GM21723 (cell line): ENCODE results near the gene PGLYRP3.

Experiments used
- ATAC-seq: cut with Tn5 transposase; IDR thresholded peaks from one replicate; pipeline ENCODE4 v1.9.1; 2021; ENCODE audit warnings: mild to moderate bottlenecking, moderate library complexity; ENCODE audit not compliant: unreplicated experiment

PGLYRP3 gene, protein sequence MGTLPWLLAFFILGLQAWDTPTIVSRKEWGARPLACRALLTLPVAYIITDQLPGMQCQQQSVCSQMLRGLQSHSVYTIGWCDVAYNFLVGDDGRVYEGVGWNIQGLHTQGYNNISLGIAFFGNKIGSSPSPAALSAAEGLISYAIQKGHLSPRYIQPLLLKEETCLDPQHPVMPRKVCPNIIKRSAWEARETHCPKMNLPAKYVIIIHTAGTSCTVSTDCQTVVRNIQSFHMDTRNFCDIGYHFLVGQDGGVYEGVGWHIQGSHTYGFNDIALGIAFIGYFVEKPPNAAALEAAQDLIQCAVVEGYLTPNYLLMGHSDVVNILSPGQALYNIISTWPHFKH

DNA sequence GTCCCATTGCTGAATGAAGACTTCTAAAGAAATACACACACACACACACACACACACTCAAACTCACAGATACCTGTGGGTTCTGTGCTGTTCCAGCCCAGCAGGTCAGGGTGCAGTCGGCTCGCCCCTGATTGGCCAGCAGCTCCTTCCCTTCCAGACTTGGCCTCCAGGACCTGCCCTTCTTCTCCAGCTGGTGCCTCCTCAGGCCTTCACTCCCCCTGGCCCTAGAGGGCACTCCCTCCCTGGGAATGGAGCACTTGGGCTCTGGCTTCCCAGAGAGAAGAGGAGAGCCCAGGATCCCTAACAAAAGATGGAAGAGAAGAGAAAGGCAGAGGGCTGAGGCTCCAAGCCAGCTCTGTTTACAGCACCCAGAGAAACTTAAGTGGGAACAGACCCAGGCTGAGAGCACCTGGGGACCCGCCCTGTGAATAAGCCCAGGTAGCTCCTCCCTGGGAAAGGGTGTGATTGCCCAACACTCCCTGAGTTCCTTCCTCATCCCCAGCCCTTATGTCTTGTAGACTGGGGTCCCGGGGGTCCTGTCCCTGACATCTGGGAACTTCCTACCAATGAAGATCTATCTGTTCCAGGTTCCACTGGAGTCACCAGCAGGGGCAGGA, at the start of gene PGLYRP3:
Gene PGLYRP3, minus strand, starts transcription at position 383 of the 617 bp plus-strand sequence. CDS start 2,287 bp downstream, outside the sequence.
- no peak for ATAC-seq

DNA sequence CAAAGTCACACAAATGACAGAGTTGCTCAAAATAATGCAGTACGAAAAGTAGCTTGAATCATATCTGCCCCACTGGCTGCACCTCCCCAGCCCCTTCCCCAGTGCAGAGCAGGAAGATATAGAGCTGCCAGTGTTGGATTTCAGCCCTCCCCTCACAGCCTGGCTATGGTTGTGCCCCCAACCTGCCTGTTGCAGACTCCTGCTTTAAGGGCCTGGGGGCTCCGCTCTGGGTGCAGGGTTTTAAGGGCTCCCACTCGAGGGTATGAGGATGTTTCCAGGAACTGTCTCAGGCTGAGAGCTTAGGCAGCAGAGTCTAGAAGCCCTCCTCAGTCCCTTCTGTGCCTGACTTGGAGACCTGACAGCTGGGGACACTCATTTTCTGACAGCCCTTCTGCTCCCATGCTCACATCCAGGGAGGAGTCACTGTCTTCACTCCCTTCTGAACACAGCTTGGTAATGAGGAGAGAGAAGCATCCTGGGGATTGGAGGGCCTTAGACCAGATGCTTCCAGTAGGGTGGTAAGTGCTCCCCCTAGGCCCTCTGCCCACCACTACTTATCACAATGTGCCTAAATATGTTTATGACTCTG, 49.5 kb upstream of the PGLYRP3 start:
- no peak for ATAC-seq

DNA sequence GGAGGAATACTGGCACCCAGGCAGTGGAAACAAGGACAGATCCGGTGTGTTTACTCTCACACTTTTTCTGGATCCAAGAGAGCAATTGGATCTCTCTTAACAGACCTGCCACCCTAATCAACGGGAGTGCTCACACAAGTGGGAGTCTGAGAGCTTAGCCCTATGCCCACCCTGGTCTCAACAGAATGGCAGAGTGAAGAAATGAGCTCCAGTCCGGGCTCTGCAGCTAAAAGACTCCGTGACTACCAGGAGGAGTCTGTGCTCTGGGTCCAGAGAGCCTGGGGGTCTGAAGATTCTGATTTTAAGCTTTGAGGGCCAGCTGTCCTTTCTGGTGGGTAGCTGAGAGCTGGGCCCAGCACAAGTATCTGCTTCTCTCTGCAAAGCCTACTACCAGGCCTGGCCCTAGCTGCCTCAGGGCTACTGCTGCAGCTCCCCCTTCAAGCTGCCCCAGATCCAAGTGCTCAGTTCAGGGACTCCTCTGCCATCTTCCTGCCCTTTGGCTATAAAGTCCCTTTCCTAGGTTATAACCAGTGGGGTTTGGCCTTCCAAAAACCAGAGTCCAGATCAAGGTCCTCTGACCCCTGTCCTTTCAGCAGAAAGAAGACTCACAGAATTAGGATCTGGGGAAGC, 48.8 kb upstream of the PGLYRP3 start:
- ATAC-seq = no peak

DNA sequence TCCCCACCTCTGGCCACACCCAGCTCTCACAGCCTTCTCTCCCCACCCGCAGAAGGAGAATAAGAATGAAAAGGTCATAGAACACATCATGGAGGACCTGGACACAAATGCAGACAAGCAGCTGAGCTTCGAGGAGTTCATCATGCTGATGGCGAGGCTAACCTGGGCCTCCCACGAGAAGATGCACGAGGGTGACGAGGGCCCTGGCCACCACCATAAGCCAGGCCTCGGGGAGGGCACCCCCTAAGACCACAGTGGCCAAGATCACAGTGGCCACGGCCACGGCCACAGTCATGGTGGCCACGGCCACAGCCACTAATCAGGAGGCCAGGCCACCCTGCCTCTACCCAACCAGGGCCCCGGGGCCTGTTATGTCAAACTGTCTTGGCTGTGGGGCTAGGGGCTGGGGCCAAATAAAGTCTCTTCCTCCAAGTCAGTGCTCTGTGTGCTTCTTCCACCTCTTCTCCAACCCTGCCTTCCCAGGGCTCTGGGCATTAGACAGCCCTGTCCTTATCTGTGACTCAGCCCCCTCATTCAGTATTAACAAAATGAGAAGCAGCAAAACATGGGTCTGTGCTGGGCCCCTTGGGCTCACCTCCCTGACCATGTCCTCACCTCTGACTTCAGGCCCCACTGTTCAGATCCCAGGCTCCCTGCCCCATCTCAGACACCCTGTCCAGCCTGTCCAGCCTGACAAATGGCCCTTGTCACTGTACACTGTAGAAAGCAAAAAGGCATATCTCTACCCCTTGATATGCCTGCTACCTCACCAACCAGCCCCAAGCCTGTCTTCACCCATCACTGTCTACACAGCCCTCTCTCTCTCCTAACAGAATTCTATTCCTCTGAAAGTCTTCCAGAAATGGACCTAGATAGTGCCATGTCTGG, 48.1 kb upstream of the PGLYRP3 start:
- ATAC-seq = no peak

DNA sequence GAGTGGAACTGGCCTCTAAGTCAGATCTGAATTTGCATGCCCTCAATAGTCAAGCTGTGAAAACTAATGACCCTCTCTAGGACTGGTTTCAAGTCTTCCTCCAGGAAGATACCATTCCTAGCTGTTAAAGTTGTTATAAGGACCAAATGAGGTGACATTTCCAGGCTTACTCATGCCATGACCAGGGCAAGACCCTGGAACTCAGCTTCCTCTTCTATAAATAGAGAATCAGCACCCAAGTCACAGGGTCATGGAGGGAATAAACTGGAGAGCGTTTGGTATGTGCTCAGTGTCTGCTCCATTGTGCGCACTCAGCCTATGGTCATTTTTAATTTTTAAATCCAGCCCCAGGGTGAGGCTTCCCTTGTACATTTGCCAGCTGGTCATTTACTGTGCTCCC, 47.4 kb upstream of the PGLYRP3 start:
- no peak for ATAC-seq

DNA sequence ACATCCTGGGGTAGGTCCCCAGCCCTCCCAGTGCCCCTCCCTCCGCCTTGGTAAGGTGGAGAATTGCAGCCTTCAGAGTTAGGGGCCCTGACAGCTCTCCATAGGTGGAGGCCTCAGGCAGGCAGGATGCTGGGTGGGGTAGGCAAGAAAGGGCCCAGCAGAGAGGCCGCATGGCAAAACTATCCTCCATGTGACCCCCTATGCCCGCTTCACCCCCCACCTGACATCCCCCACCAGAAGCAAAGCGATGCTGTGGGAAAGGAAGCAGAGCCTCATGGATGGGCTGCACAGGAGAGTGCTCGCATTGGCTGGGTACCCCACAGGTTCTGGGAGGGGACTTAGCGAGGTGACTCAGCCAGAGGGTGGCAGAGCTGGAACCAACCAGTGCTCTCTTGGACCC, 46.5 kb upstream of the PGLYRP3 start:
- no peak for ATAC-seq

DNA sequence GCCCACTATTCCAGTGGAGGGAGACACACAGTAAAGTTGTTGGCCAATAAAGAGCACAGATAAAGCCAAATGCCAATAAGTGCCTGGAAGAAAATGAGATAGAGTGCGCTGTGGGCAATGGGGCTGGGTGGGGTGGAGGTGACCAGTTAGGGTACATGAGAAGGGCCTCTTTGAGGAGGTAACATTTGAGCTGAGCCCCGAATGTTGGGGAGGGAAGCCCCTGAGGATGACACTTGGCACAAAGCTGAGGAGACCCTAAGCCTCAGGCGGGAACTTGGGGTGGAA, 45.9 kb upstream of the PGLYRP3 start:
- ATAC-seq = no peak

DNA sequence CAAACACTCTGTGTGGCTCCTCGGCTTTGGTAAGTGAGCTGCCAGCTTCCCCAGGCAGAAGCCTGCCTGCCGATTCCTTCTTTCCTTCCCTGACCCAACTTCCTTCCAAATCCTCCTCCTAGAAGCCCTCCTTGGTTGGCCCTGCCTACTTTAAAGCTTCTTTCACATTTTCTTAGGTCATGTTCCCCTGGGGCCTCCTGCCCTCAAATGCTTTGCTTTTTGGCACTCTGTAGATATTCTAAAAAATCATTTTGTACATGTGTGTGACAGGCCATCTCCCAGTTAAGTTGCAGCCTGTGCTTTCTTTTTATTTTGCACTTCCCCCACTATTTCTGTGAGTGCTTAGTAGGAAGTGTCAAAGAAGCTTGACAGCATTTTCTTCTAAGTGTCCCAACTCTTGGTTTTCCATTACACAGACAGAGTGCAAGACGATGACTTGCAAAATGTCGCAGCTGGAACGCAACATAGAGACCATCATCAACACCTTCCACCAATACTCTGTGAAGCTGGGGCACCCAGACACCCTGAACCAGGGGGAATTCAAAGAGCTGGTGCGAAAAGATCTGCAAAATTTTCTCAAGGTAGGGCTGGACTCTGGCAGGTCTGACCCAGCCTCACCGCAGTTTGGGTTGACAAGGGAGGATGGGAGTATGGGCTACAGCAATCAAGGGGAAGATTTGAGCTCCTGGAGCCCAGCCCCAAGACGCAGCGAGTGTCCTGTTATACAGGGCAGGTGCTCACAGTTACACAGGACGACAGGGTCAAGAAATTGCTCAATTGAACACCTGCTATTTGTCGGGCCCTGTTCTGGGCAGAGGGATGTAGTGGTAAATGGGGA, 45.3 kb upstream of the PGLYRP3 start, which contains the start of gene S100A9:
Gene S100A9, plus strand, starts transcription at position 2 of the 838 bp plus-strand sequence. Its CDS starts 430 bp downstream, at position 432.
- no peak for ATAC-seq

DNA sequence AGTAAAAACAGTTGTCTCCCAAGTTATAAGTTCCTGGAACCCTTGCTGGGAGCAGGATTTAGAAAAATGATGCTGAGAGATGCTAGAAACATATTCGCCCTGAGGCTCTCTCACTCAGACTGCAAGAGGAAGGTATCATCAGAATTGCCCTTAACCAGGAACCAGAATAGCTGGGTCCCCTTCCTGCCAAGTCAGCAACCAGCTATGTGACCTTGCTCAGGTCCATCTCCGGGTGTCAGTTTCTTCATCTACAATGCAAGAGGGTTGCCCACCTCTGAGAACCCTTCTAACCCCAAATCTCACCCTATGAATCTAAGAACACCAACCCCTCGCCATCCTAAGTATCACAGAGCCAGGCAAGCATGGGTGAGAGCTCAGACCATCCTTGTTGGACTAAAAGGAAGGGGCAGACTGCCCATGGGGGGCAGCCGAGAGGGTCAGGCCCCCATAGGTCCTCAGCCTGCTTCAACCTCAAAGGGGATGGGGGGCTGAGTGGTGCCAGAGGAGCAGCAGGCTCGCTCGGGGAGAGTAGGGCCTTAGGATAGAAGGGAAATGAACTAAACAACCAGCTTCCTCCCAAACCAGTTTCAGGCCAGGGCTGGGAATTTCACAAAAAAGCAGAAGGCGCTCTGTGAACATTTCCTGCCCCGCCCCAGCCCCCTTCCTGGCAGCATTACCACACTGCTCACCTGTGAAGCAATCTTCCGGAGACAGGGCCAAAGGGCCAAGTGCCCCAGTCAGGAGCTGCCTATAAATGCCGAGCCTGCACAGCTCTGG, 44.5 kb upstream of the PGLYRP3 start:
- ATAC-seq = no peak

DNA sequence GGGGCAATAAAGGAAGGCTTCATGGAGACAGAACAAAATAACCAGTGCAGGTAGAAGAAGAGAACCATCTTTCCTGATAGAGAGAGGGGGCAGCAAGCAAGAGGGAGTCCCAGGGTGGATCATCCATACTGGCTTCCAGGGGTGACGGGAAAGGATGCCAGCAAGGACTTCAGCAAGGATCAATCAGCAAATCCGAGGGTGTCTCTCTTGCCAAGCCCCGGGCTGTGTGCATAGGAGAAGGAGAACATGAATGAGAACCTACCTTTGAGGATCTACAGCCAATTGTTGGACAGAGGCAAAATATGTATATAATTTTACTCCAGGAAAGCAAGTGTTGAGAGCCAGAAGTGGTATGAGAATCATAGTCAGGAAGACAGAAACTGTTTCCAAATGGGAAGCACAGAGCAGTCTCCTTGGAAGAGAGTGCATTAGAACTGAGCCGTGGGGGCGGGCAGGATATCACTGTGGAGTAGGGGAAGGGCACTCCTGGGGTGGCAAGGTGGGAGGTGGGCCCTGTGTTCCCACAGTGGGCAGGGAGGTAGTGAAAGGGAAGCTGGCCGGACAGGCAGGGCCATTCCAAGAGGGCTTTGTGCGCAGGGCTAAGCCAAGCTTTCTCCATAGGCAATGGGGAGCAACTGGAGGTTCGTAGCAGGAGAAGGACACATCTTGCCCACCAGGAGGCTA, 43.8 kb upstream of the PGLYRP3 start:
- no peak for ATAC-seq

DNA sequence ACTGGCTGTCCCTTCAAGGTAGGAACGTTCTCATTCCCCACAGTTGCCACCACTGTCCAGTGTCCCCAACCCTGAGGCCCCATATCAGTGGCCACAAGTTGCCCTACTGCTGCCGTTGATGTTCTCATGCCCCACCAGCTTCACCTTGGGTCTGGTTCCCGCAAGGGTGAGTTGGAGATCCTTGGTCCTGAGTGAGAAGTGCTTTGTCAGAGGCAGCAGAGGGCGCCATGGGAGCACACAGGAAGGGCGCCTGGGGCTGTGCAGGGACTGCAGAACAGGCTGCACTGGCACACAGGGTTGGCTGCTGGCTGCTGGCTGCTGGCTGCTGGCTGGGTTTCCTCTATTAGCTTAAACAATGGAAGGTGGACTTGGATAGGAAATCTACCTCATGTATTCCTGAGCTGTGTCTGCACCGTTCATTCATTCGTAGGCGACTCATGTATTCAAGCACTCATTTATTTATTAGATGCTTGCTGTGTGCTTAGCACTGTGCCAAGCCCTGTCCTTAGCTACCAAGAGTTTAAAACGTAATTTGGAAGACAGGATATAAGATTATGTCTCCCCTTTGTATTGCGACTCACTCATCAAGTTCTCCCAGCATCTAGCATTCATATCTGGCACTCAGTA, 42.8 kb upstream of the PGLYRP3 start:
- no peak for ATAC-seq

DNA sequence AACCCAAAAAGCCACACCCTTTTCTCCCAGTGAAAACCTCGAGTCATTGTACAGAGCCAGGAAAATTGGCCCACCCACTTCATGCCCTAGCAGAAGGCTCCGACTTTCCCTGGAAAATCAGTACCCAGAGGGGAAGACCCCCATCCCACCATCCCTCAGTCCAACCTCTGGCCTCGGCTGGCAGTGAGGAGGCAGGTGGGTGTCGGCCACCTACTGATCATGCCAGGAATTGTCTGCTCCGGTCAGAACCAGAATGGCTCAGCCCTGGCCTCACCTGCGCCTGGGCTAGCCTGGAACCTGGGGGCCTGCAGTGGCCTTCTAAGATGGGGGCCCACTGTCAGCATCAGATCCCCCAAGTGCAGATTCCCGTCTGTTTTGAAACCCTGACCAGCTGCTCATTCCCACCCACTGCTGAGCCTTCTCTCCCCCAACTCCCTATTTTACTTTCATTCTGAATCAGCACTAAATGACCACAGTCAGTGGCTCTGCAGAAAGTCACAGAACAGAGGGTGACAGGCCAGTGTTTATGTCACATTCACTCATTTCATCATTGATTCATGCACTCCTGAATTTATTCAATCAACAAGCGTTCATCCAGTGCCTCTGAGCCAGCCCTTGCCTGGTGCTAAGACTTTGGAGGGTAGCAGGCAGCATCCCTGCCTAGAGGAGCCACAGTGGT, 41.9 kb upstream of the PGLYRP3 start:
- no peak for ATAC-seq

DNA sequence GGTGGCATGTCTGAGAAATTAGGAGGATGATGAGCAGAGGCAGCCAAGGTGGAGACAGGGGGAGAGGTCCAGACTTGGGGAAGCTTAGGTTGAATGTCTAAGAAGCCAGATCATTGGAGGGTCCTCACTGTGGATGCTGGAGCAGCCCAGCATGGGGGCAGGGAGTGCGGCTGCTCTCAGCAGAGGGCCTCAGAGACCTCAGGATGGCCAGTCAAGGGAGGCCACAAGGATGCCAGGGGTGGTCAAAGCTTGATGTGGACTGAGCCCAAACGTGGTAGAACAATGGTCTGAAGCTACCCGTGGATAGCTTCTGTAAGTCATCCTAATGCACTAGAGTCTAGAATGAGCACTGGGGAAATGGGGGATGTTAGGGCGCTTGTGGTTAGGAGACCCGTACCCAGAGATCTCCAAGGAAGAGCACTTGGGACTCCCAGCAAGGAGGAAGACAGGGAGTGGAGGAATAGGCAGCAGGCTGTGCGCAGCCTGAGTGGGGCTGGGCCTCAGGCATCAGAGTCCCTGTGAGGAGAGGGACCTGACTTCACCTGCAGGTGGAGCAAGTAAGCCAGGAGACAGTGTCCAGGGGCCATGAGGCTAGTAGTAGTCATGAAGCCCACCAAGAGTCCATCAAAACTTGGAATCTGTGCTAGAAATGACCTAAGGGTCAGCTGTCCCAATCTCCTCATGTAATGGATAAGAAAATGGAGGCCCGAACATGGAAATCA, 40.6 kb upstream of the PGLYRP3 start:
- ATAC-seq = no peak

DNA sequence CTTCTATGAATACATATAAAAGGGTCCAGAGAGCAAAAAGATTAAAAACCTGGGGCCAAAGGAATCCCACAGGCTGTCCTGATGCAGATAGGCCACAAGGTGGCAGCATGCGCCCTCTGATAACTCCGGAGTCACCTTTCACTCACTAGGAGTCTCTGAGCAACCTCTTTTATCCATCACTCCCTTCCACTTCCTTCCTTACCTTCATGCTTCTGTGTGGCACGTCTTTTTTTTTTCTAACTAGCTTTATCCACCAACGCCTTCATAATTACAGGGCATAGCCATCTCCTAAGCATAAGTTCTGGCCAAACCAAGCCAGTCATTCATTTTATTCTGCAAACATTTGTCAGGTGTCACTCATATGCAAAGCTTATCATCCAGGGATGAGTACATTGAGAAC, 39.8 kb upstream of the PGLYRP3 start:
- ATAC-seq = no peak

DNA sequence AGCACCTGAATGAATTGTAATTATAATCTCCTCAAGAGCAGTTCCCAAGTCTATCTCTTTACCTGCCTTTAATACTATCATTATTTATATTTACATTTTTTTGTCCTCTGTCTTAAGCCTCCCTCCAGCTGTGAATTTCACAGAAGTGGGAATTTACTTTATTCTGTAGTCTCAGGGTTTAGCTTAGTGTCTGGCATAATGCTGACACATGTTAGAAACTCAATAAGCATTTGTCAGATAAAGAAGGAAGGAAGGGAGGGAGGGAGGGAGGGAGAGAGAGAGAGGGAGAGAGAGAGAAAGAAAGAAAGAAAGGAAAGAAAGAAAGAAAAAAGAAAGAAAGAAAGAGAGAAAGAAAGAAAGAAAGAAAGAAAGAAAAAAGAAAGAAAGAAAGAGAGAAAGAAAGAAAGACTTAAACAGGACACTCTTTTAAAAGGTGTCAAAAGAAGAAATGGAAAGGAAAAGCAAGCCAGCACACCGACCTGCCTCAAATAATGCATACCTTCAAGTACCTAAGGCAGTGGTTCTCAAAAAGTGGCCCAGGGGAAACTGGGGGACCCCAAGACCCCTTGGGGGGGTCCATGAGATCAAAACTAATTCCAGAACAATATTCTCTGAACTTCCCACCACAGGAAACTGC, 37.7 kb upstream of the PGLYRP3 start:
- ATAC-seq = no peak
